HFFc6 (cell line): ENCODE results near the gene PADI4. TPM values are rescaled to one million over a fixed set of nuclear protein-coding genes. Genes with fewer than 3 reads are reported as not detected.

Experiments used
- DNase-seq: peaks from one replicate; pipeline ENCODE4 v3.0.0-alpha.2; 2018
- H3K27ac Mint-ChIP-seq: 2 replicates; pipeline ENCODE4 v1.8.0; 2020; ENCODE audit warnings: mild to moderate bottlenecking, mixed read lengths
- H3K27me3 Mint-ChIP-seq: 2 replicates; pipeline ENCODE4 v1.8.0; 2021; ENCODE audit warnings: mild to moderate bottlenecking, moderate library complexity, mixed read lengths; ENCODE audit not compliant: insufficient read depth
- H3K36me3 Mint-ChIP-seq: 2 replicates; pipeline ENCODE4 v1.8.0; 2021; ENCODE audit warnings: low read depth, mixed read lengths
- H3K4me1 Mint-ChIP-seq: 2 replicates; pipeline ENCODE4 v1.8.0; 2020; ENCODE audit warnings: low read depth, mixed read lengths
- H3K4me3 Mint-ChIP-seq: 2 replicates; pipeline ENCODE4 v1.8.0; 2020; ENCODE audit warnings: mild to moderate bottlenecking, moderate library complexity, mixed read lengths
- H3K9me3 Mint-ChIP-seq: 2 replicates; pipeline ENCODE4 v1.8.0; 2020; ENCODE audit warnings: mild to moderate bottlenecking, mixed read lengths
- CTCF ChIP-seq: fragments of 200-600 bp; sonication (generic); IDR thresholded peaks from 2 replicates; pipeline ENCODE4 v1.5.0; 2021; ENCODE audit warnings: antibody characterized with exemption, mild to moderate bottlenecking
- total RNA-seq, 6 experiments: library from RNA; stranded (reverse); fragmentation: NEBNext Ultra II Directional; extraction: Animal tissue kit (Norgen Biotek cat#: 25700); gene quantifications; 2 replicates in 1 of 6; 3 replicates in 5 of 6; pipeline ENCODE4 v1.2.3, GENCODE V29; 2021

PADI4 gene
- total RNA-seq, 6 experiments from 2014 or later = not detected

GRCh38 chr1:17292299-17293160, 15.5 kb upstream of the PADI4 start:
- Mint-ChIP-seq H3K27ac (no peak overlapping the region), H3K4me1 (peaks cover 13% of the 10 kb centered on the region), H3K4me3 (no peak overlapping the region), H3K27me3 (peaks cover 34% of the 10 kb centered on the region), H3K36me3 (no peaks in the 10 kb centered on the region), H3K9me3 (no peaks in the 10 kb centered on the region)
- TF ChIP-seq CTCF = no peak
- DNase-seq = no peak

GRCh38 chr1:17293681-17294425, 14.1 kb upstream of the PADI4 start:
- H3K9me3 Mint-ChIP-seq = no peaks in the 10 kb centered on the region
- no peak for TF ChIP-seq CTCF
- no peak overlapping the region for H3K4me3 Mint-ChIP-seq
- DNase-seq = no peak
- peaks cover 8% of the 10 kb centered on the region for H3K4me1 Mint-ChIP-seq
- H3K27me3 Mint-ChIP-seq = peaks cover 41% of the 10 kb centered on the region
- no peak overlapping the region for H3K27ac Mint-ChIP-seq
- H3K36me3 Mint-ChIP-seq = no peaks in the 10 kb centered on the region

- no peaks in the 10 kb centered on the region for H3K4me1 Mint-ChIP-seq
- no peak overlapping the region for H3K4me3 Mint-ChIP-seq
- H3K27me3 Mint-ChIP-seq = peaks cover 39% of the 10 kb centered on the region
- no peak overlapping the region for H3K27ac Mint-ChIP-seq
- H3K9me3 Mint-ChIP-seq = no peaks in the 10 kb centered on the region
- no peak for TF ChIP-seq CTCF
- DNase-seq = no peak
- H3K36me3 Mint-ChIP-seq = no peaks in the 10 kb centered on the region
These were observed 12.7 kb upstream of the PADI4 start for GRCh38 chr1:17295292-17295691.

DNA sequence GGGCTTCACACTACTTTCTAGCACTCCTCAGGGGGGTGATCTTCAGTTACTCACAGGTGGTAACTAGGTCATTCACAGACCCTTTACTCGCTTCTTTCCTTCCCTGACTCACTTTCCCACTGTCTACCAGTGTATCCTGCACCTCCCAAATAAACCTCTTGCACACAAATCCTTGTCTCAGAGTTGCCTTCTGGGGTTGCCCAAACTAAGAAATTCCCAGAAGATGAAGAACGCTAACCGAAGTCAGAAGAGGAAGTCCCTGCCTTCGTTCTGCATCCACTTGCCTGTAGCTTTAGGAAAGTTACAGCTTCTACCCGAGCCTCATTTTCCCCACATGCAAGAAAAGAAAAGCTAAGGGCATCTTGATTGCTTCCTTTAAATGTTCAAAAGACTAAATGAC, 11.9 kb upstream of the PADI4 start:
- no peak overlapping the region for H3K4me3 Mint-ChIP-seq
- no peaks in the 10 kb centered on the region for H3K36me3 Mint-ChIP-seq
- DNase-seq = no peak
- no peak for TF ChIP-seq CTCF
- H3K4me1 Mint-ChIP-seq = no peaks in the 10 kb centered on the region
- peaks cover 39% of the 10 kb centered on the region for H3K27me3 Mint-ChIP-seq
- no peak overlapping the region for H3K27ac Mint-ChIP-seq
- peaks cover 1% of the 10 kb centered on the region for H3K9me3 Mint-ChIP-seq

DNA sequence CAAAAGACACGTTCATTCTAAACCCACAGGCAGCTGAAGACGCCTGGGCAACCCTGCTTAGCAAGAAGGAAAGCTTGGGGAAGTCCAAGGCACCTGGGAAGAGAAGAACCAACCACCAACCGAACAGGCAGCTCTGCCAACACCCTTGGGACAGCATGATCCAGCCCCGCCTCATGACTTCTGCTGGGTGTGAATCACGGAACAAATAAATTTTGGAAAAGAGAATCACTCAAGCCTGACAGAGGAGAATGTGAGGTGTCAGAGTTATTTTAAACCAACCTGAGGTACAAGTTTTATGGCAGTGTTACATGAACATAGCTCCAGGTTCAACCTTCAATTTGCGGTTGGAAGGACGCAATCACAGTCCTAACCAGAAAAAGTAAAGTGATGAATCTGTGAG, 10.0 kb upstream of the PADI4 start:
- peaks cover 45% of the 10 kb centered on the region for H3K27me3 Mint-ChIP-seq
- DNase-seq = no peak
- H3K27ac Mint-ChIP-seq = no peak overlapping the region
- peaks cover 14% of the 10 kb centered on the region for H3K9me3 Mint-ChIP-seq
- peaks cover 8% of the 10 kb centered on the region for H3K36me3 Mint-ChIP-seq
- H3K4me1 Mint-ChIP-seq = no peaks in the 10 kb centered on the region
- no peak overlapping the region for H3K4me3 Mint-ChIP-seq
- no peak for TF ChIP-seq CTCF
